Measurements from ENCODE around the gene AMACR. TPM values are rescaled to one million over a fixed set of nuclear protein-coding genes. Genes with fewer than 3 reads are reported as not detected.
"Not testable (repeated sequence)": the region's sequence is repeated elsewhere in the genome, so short reads cannot be mapped to it uniquely, and the experiment has no call there.

The AMACR gene
- total RNA-seq, 1 donor from 2014 or later = 6.0 TPM

- CTCF ChIA-PET = no interaction called here
- POLR2A ChIA-PET = no interaction called here
- no peak for DNase-seq
- no peaks in the 10 kb centered on the region for H3K27me3 Mint-ChIP-seq
- intact Hi-C loops (cut with micrococcal nuclease) = no loop called here
- H3K4me1 Mint-ChIP-seq = peaks cover 11% of the 10 kb centered on the region
- TF ChIP-seq CTCF (IDR thresholded peaks at IDR 0.05) = no peak
- H3K4me3 Mint-ChIP-seq = no peak overlapping the region
- no peak for ATAC-seq (ENCODE audit: low read depth)
- peaks cover 4% of the 10 kb centered on the region for H3K9me3 Mint-ChIP-seq
- no peak overlapping the region for H3K27ac Mint-ChIP-seq
- H3K36me3 Mint-ChIP-seq (ENCODE audit: low read depth) = no peaks in the 10 kb centered on the region
Observed at GRCh38 chr5:34013547-34013946, 5.7 kb upstream of the AMACR start.

- no peak overlapping the region for H3K4me3 Mint-ChIP-seq
- peaks cover 4% of the 10 kb centered on the region for H3K9me3 Mint-ChIP-seq
- no peak overlapping the region for H3K27ac Mint-ChIP-seq
- no peak for TF ChIP-seq CTCF (IDR thresholded peaks at IDR 0.05)
- H3K36me3 Mint-ChIP-seq (ENCODE audit: low read depth) = no peaks in the 10 kb centered on the region
- intact Hi-C loops (cut with micrococcal nuclease) = no loop called here
- no peak for ATAC-seq (ENCODE audit: low read depth)
- ChIA-PET POLR2A (interaction anchor here (0.7 kb wide), 1 partner anchor 626 kb away, joined by 6 read pairs; no protein-coding TSS in a partner anchor), CTCF (no interaction called here)
- H3K27me3 Mint-ChIP-seq = no peaks in the 10 kb centered on the region
- H3K4me1 Mint-ChIP-seq = peaks cover 16% of the 10 kb centered on the region
- DNase-seq = no peak
Observed at GRCh38 chr5:34012791-34013190, 4.9 kb upstream of the AMACR start.

- Mint-ChIP-seq H3K27me3 (no peaks in the 10 kb centered on the region), H3K4me1 (peaks cover 23% of the 10 kb centered on the region), H3K27ac (no peak overlapping the region), H3K36me3 (ENCODE audit: low read depth) (no peaks in the 10 kb centered on the region), H3K4me3 (no peak overlapping the region), H3K9me3 (peaks cover 4% of the 10 kb centered on the region)
- TF ChIP-seq CTCF (IDR thresholded peaks at IDR 0.05) = no peak
- intact Hi-C loops (cut with micrococcal nuclease) = no loop called here
- CTCF ChIA-PET = interaction anchor here (0.7 kb wide), 1 partner anchor 14 kb away, joined by 4 read pairs; no protein-coding TSS in a partner anchor
- POLR2A ChIA-PET = no interaction called here
- ATAC-seq (ENCODE audit: low read depth) (no peak), DNase-seq (no peak)
Observed at GRCh38 chr5:34011536-34011935, 3.7 kb upstream of the AMACR start.

GRCh38 chr5:34010146-34010545 is 2.3 kb upstream of the AMACR start:
- DNase-seq; H3K27me3 Mint-ChIP-seq; intact Hi-C loops (cut with micrococcal nuclease); H3K36me3 Mint-ChIP-seq (ENCODE audit: low read depth); POLR2A ChIA-PET; ATAC-seq (ENCODE audit: low read depth); H3K4me3 Mint-ChIP-seq; H3K27ac Mint-ChIP-seq; H3K9me3 Mint-ChIP-seq; CTCF ChIA-PET: not testable (repeated sequence)
- peaks cover 23% of the 10 kb centered on the region for H3K4me1 Mint-ChIP-seq

- POLR2A ChIA-PET = interaction anchor here (1.4 kb wide), 1 partner anchor 829 kb away, joined by 4 read pairs; the partner anchor contains the start of gene TTC23L
- intact Hi-C loops (cut with micrococcal nuclease) = loop anchor here (5.0 kb wide), 1 partner anchor 1422 kb away; the partner anchor contains the start of gene SUB1
- Mint-ChIP-seq H3K4me1 (peaks cover 23% of the 10 kb centered on the region), H3K36me3 (ENCODE audit: low read depth) (peaks cover 8% of the 10 kb centered on the region), H3K27ac (no peak overlapping the region), H3K9me3 (peaks cover 4% of the 10 kb centered on the region), H3K27me3 (no peaks in the 10 kb centered on the region), H3K4me3 (no peak overlapping the region)
- no peak for TF ChIP-seq CTCF (IDR thresholded peaks at IDR 0.05)
- no peak for DNase-seq
- CTCF ChIA-PET = no interaction called here
- ATAC-seq (ENCODE audit: low read depth) = no peak
Observed at GRCh38 chr5:34009610-34010009, 1.8 kb upstream of the AMACR start.

- DNase-seq = no peak
- H3K27me3 Mint-ChIP-seq = no peaks in the 10 kb centered on the region
- H3K9me3 Mint-ChIP-seq = peaks cover 2% of the 10 kb centered on the region
- peak overlapping the region; percentile 95 for H3K4me3 Mint-ChIP-seq
- intact Hi-C loops (cut with micrococcal nuclease) = loop anchor here (1.0 to 5.0 kb wide), 2 partner anchors 569 to 1422 kb away; partner anchors contain the start of genes SUB1 and TARS1
- POLR2A ChIA-PET = interaction anchor here (1.4 to 1.5 kb wide), 4 partner anchors 568 to 921 kb away, joined by 3 to 11 read pairs (median 6); partner anchors contain the start of genes BRIX1, DNAJC21, RAD1 and TARS1
- peaks cover 23% of the 10 kb centered on the region for H3K4me1 Mint-ChIP-seq
- H3K36me3 Mint-ChIP-seq (ENCODE audit: low read depth) = peaks cover 16% of the 10 kb centered on the region
- no peak for ATAC-seq (ENCODE audit: low read depth)
- TF ChIP-seq CTCF (IDR thresholded peaks at IDR 0.05) = no peak
- CTCF ChIA-PET = no interaction called here
- peak overlapping the region; percentile 91 for H3K27ac Mint-ChIP-seq
Observed at GRCh38 chr5:34008802-34009201, 952 bp upstream of the AMACR start.

All from activated B cell treated with CpG ODN at 0.5 μM for 24 hours (primary cell).